SHP77 treated with DMSO at 0.1 percent for 48 hours (cell line): Measurements from ENCODE around the gene DAD1.
"Not testable (repeated sequence)": the region's sequence is repeated elsewhere in the genome, so short reads cannot be mapped to it uniquely, and the experiment has no call there.

Experiments
- DNase-seq: peaks from one replicate; lab custom pipeline; 2025; lab: John Stamatoyannopoulos, UW

Gene DAD1

DNA sequence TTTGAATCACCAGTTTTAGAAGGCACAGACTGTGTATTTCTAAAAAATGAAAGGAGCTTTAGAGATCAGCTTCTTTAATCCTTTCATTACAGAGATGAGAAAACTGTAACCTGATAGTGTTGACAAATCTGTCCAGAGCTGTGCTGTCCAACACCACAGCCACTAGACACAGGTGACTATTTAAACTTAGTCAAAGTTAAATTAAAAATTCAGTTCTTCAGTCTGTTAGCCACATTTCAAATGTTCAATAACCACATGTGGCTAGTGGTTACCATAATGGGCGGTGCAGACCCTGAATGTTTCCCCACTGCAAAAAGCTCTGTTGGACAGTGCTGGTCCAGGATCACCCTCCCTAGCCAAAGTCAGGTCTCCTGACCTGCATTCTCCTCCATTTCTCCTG lies 21.6 kb downstream of the DAD1 start:
- DNase-seq = no peak

DNA sequence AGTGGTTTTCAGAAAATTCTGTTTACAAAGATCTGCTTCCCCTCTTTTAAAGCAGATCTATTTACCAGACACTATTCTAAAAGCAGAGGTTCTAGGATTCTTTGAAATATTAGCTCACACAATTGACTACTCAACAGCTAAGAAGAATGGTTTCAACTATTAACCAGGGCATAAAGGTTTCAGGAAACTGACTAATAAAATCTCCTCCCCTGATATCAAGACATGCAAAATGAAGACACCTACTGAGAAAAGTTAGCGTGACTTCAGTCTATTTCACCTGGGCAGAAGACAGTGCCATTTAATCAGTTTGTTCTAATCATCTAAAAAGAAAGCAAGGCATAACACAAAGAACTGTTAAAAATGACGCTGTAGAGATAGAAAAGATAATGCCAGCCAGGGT lies 22.2 kb downstream of the DAD1 start:
- DNase-seq = no peak

DNA sequence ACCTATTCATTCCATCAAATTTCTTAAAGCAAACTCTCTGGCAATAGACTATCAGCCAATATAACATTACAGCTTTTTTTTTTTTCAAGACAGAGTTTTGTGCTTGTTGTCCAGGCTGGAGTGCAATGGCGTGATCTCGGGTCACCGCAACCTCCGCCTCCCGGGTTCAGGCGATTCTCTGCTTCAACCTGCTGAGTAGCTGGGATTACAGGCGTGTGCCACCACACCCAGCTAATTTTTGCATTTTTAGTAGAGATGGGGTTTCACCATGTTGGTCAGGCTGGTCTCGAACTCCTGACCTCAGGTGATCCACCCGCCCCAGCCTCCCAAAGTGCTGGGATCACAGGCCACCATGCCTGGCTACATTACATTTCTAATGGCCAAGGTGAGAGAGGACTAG lies 22.8 kb downstream of the DAD1 start:
- not testable (repeated sequence) for DNase-seq

DNA sequence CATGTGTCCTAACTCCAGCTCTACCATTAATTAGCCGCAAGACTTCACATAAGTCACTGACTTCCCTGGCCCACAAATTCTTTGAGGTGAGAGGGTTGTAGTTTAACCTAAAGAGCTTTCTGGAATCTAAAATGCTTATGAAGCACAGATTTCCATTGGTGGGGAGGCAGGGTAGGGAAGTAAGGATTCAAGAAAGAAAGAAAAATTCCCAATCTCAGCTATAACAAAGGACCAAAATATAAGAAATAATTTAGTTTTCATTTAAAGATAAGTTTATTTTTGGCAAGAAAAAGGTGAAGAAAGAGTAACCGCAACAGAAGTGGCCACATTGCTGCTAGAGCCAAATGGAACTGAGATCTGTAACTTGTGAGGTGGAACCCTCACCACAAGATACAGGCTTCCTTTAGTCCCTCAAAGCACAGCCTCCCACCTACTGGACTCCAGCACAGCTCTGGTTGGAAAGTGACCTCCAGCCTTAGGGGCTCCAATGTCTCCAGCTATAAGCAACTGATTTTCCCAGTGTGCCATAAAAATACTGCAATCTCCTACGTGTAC lies 23.6 kb downstream of the DAD1 start:
- DNase-seq = no peak

DNA sequence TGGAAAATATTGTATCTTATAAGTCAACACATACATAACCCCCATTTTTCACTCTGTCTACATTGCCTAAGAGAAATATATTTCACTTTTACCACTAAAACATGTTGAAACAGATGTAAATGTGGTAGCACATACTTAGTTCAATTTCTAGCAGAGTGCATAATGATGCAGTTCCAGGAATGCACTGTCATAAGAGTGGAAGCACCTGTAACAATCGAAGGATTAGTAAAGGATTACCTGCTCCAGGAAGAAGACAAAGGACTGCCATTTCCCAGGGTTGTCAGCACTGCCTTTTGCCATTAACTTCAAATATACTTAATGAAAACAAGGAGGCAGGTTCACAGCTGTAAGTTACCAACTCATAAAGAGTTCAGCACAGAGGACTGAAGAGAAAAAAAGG lies 24.6 kb downstream of the DAD1 start:
- no peak for DNase-seq

DNA sequence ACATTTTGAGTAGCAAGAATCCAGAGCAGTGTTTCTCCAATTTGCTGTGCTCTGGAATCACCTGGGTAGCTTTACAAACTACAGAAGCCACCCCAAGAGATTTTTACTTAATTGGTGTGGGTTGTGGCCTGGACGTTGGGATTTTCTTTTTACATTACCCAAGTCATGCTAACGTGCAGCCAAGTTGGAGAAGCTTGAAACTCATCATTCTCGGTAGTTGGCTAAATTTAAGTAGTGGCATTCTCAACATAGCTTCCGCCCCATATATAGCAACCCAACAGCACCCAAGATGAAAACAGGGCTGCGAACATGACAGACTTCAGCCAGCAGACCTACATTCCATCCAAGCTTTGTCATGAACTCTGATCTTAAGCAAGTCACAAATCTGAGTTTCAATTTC lies 25.0 kb downstream of the DAD1 start:
- no peak for DNase-seq

DNA sequence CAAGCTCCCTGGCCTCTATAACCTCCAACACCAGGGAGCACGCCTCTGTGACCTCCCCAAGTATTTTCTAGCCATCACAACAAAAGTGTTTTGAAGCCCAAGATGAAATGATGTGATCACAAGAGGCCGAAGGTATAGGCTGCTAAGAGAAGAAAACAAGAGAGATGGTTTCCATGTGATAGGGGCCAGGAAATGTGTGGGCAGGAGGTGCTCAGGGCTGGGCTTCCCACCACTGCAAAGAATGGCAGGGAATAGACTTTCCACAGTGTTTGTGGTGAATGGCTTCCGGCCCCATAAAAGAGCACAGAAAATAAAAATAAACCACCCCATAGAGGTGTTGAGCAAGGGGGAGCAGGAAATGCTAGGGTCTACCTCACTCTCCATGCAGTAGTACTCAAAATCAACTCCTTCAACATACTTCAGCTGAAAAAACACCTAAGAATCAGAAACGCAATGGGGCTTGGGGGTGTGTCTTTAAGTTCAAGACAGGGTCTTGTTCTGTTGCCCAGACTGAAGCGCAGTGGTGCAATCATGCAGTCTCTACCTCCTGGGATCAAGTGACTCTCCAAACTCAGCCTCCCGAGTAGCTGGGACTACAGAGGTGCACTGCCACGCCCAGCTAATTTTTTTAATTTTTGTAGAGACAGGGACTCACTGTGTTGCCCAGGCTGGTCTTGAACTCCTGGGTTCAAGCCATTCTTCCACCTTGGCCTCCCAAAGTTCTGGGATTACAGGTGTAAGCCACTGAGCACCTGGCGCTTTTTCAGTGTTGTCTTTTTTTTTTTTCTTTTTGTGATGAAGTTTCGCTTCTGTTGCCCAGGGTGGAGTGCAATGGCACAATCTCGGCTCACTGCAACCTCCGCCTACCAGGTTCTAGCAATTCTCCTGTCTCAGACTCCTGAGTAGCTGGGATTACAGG lies 27.1 kb downstream of the DAD1 start:
- DNase-seq = no peak

DNA sequence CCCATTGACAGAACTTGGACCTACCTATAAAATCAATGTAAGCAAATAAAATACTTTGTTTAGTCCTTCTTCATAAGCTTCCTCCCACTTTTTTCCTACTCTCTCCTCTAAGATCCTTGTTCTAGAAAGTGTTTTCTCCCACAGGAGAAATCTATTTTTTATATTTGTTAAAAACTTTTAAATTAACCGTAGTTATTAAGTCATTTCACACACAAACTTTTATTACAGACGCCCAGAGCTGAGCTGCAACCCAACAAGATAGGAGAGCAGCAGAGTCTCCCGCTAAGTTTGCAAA lies 27.7 kb downstream of the DAD1 start:
- no peak for DNase-seq

DNA sequence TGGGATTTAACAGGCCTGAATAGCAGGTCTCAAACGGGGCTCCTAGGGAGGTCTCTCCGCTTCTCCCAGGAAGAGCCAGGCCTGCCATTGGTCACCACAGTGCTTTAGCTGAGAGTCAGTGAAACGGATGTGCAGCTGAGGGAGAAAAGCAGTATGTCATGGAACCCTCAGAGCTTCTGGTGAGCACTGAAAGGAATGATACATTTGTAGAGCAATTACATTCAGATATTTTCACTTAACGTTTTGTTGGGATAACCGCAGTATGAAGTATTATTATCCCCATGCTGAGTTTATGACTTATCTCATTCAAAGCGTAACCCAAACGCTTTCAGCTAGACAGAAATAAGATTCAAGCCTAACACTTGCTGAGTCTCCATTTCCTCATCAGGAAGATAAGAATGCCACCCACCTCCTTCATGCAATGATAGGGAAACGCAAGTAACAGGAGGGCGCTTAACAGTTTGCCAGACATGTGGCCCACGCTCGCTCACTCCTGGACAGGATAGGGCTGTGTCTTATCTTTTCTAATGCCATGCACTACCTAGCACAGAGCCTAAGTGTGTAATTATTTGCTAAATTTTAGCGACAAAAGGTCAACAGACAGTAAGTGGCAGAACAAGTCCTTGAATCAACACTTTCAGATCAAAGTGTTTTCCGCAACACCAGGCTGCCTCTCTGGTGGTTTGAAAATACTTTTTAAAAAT lies 28.2 kb downstream of the DAD1 start:
- DNase-seq = no peak

DNA sequence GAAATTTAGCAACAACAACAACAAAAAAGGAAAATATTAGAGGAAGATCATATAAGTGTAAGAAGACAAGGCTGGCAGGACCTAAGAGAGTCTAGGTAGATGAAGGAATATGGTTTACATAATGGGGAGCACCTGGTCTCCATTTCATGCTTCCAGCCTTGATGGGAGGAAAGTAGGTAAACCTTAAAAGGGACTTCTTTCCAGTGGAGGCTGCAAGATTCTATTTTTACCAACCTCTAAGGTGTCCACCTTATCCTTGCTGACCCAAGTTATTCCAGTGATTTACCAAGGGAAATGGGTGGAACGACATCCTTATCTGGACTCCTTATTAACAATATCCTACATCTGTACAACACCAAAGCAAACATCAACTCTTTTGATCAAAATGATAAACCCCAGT lies 30.0 kb downstream of the DAD1 start:
- no peak for DNase-seq

DNA sequence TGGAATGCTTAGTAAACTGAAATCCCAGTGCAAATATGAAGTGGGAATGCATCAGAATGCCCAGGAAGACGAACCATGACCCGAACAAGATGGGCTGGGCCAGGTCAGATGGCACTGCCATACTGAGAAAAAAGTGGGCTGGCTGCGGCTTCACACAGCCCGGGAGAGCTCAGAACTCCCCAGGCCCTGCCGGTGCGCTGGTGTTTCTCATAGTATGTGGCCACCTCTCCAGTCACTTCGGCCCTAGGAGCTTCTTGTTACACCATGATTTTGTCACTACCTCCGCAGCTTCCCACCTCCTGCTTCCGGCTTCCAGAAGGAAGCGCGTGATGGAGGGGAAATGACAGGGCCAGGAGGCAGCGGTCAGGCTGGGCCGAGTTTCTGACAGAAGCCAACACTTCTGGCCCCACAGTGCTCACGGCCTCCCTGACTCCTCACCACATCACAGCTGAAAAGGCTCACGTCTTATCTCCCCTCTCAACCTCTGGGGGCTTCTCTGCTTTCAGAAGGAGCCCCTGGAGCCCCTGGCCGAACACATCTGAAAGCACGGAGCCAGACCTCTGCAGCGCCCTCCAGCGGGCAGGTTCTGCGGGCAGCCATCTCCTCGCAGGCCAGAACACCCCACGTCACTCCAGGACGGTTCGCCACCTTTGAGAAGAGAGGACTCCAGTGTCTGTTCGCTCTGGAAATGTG lies 30.7 kb downstream of the DAD1 start:
- DNase-seq = no peak

DNA sequence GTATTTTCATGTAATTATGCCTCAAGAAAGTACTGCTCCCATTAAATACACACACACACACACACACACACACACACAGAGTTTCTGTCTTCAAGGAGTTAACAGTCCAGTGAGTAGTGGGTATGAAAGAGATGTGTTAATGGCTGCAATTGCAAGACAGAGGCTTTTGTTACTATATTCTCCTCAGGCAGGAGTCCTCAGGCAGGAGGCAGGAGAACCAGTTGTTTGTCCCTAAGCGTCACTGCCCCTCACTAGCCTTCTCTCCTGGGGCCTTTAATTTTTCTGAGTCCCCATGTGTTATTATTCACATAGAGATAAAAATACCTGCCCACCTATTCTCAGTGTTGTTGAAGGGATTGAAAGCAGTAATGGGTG lies 31.2 kb downstream of the DAD1 start:
- no peak for DNase-seq

DNA sequence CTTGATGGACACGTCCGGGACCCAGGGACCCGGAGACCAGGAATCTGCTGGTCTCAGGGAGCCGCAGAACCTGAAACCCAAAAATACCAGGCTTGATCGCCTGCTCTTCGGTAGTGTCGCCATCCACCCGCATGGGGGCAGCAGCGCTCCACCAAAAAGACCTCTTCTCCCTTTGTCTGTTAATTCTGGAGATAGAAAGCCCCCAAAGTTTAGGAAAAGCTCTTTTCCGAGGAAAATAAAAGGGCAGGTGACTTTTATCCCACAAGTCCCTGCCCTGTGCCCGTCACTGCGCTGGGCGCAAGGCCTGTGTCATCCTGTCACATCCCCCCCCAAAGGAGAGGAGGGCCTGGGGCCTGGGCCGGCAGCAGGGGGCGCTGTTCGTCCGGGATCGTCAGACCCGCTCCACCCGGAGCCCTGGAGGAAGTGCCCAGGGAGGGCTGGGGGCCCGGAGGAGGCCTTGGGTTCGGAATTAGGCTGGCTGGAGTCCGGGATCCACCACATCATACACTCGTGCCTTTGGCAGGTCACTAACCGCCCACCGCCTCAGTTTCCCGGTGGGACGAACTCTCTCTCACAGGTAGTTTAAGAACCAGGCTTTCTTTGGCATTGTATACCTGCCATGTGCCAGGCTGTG lies 31.9 kb downstream of the DAD1 start:
- peak; percentile 66 for DNase-seq

DNA sequence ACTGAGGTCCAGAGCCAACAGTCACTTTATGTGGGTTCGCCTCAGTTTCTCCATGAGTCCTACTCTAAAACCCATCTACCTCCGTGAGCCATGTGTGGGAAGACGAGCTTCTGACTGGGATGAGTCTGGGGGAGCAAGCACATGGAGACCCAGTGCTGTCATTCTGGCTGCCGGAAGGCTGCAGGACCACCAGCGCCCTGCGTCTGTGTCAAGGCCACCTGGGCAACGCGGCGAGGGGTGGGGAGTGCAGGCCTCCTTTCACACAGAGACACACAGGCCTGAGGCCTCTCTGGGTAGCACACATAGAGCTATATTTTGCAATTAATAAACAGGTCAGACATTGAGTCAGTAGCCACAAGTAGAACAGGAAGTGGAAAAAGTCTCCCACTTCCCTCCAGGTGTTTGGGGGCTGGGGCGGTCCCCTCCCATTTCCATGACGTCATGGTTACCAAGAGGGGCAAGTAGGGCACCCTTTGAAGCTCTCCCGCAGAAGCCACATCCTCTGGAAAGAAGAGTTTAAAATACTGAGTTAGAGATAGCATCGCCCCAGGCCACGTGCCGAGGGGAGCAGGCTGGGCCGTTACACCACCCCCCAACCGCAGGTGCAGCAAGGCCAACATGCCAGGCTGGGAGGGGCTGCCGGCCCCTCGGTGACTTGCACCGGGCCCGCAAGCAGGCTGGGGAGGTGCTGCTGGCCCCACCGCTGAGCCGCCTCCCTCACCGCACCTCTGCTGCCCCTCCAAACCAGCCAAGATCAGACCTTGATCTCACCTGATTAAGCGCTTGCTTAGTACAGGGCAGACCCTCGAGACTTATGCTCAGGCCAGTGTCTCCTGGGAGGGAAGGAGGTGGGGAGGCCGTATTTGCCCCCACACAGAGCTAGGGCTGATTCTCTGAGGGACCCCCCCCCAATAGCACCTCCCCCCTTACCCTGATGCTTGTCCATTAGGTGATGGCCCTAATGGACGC lies 32.7 kb downstream of the DAD1 start:
- no peak for DNase-seq

DNA sequence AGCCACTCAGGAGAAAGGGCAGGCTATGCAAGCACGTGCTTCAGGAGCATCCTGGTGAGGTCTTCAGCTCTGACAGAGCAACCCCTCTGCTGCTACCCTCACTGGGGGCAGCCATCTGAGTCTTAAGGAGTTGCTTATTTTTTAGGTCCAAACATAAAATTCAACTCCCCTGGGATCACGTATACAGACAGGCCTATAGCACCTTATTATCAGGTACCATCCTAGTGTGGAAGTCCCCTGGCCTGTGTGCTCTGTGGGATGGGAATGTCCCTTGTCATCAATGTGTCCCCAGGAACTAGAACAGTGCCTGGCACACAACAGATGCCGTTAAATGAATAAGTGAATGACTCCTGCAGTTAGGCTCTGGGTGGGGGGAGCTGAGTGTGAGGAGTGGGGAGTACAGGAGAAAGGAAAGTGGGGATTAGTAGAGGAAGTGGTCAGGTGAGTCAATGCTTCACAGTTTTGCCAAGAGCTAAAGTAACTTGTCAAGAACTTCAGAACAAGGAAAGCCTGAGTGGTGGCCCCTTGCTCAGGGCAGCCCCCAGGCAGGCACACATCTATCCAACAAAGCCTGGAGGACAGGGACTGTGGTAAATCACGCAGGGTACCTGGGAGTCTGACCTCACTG lies 33.5 kb downstream of the DAD1 start:
- DNase-seq = no peak

DNA sequence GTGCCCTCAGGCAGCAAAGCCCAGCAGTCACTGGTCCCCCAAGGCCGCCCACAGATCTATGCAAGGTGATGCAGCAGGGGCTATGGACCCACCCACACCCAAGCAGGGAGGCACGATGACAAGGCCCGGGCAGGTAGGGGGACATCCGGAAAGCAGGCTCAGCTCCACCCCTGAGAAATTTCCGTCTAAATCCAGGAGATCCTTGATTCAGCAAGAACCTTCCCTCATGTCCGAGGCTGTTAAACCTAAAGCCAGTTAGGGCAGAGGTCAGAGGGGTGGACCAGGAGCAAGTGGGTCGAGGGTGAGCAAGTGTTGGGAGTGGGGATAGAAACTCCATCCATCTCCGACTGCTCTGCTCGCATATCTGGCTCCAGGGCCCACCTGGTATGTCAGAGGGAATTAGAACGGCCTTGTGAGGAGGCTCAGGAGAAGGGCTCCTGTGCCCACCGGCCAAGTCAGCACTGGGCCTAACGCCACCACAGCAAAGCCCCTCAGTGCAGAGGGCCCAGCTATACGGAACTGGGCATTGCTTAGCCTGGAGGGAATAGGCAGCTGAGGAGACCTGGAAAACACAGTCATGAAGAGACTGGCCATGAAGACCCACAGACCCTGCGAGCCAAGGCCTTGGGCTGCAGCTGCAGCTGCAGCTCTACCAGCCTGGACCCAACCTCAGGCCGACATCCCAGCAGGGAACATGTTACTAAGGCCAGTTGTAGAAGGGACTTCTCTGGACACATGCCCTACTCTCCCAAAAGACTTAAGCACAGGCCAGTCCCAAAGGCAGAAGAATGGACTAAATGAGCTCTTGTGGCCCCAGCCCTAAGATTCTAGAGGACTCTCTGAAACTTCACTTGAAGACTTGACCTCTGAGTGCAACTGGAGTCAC lies 34.3 kb downstream of the DAD1 start:
- no peak for DNase-seq

DNA sequence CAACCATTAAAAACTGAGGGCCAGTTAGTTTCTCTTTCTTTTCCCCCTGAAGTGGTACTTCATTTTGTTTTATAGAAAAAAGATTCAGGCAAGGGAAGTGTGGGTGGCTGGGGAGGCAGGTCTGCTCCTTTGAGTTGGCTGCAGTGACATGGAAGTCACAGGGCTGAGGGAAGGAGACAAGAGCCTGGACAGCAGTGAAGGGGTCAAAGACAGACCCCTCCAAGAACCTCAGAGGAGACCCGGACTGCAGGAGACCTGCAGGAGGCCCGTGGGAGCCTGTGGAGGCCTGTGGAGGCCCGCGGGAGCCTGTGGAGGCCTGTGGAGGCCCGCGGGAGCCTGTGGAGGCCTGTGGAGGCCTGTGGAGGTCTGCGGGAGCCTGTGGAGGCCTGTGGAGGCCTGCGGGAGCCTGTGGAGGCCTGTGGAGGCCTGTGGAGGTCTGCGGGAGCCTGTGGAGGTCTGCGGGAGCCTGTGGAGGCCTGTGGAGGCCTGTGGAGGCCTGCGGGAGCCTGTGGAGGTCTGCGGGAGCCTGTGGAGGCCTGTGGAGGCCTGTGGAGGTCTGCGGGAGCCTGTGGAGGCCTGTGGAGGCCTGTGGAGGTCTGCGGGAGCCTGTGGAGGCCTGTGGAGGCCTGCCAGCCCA lies 35.0 kb downstream of the DAD1 start:
- not testable (repeated sequence) for DNase-seq

DNA sequence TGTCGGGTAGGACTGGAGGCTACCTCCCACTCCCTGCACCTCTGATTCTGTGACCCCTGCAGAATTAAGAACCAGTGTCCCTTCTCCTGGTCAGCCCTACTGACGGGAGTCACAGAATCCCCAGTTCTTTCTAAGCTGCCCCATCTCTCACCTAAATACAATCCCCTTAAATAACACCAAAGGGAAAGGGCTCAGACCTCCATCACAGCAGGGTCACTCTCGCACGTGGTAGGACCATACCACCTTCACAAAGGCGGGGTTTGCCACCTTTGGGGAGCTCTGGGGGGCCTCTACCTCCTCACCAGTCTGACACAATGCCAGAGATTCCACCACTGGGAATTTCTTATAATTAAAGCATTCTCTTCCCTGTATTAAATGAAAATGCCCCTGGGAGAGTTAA lies 35.6 kb downstream of the DAD1 start:
- DNase-seq = no peak

DNA sequence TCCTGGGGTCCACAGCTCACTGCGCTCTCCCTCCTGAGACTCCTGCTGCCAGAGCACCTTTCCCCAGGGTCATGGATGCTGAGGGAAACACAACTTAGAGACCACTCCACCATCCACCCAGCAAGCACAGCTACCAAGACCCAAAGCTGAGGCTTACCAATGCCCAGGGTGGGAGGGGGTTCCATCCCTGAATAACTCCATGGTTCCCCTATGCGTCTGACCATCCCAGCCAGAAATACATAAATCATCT lies 36.3 kb downstream of the DAD1 start:
- no peak for DNase-seq
